ENCODE data around the gene MINAR2.

MINAR2 gene

DNA sequence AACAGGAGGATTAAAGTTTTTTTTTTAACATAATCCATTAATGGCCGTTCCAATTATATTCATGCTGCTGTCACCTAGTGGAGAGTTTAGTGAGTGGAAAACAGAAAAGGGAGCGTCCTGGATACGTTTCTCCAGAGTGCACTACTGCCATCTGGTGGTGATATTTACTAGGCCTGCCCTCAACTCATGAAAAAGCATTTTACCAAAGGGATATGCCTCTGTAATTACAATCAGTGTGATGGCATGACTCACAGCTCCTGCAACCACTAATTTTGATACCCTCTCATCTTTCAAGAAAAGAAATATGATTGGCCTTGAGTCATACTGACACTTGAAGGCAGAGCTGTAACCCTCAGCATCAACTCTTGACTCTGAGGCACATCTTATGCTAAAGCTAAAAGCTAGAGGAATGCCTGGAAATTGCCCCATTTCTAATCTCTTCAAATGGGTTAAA is 20.1 kb downstream of the MINAR2 start:
- TF ChIP-seq, protein P1, sequence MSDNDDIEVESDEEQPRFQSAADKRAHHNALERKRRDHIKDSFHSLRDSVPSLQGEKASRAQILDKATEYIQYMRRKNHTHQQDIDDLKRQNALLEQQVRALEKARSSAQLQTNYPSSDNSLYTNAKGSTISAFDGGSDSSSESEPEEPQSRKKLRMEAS (IDR thresholded peaks at IDR 0.05; ENCODE audit: low read depth, low read length), result peak; percentile 36; the same call in 1 of the 2 replicates
- TF ChIP-seq MYC (IDR thresholded peaks at IDR 0.05; ENCODE audit: low read depth, low read length), result no peak
- TF ChIP-seq, protein P2, sequence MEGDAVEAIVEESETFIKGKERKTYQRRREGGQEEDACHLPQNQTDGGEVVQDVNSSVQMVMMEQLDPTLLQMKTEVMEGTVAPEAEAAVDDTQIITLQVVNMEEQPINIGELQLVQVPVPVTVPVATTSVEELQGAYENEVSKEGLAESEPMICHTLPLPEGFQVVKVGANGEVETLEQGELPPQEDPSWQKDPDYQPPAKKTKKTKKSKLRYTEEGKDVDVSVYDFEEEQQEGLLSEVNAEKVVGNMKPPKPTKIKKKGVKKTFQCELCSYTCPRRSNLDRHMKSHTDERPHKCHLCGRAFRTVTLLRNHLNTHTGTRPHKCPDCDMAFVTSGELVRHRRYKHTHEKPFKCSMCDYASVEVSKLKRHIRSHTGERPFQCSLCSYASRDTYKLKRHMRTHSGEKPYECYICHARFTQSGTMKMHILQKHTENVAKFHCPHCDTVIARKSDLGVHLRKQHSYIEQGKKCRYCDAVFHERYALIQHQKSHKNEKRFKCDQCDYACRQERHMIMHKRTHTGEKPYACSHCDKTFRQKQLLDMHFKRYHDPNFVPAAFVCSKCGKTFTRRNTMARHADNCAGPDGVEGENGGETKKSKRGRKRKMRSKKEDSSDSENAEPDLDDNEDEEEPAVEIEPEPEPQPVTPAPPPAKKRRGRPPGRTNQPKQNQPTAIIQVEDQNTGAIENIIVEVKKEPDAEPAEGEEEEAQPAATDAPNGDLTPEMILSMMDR (IDR thresholded peaks at IDR 0.05; ENCODE audit: low read depth, low read length), result peak; percentile 86
- H3K4me3 ChIP-seq (ENCODE audit: low read depth, low read length), result no peak overlapping the region
- DNase-seq (ENCODE audit: low read depth), result peak; percentile 83

DNA sequence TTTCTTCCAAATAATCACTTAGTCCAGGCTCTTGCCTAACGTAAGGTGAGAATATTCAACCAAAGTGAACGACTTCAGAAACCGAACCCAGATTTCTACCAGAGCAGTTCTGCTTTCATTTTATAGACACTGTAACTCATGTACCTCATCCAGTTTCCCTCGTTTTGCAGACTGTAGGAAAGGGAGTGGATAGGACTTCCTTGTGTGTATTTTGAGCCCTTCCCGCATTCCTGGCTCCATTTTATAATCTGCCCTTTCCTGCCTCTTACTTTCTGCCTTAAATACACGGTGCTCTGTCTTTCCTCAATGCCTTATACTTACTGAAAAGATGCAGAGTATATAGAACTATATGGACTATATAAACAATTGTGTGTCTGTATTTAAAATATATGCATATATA is 20.8 kb downstream of the MINAR2 start:
- no peak overlapping the region for H3K4me3 ChIP-seq (ENCODE audit: low read depth, low read length)
- no peak for TF ChIP-seq MYC (IDR thresholded peaks at IDR 0.05; ENCODE audit: low read depth, low read length)
- TF ChIP-seq POLR2A (IDR thresholded peaks at IDR 0.05; ENCODE audit: extremely low read depth, insufficient read length), result no peak
- TF ChIP-seq, protein P2 (IDR thresholded peaks at IDR 0.05; ENCODE audit: low read depth, low read length), result no peak
- TF ChIP-seq, protein P1 (IDR thresholded peaks at IDR 0.05; ENCODE audit: low read depth, low read length), result no peak

DNA sequence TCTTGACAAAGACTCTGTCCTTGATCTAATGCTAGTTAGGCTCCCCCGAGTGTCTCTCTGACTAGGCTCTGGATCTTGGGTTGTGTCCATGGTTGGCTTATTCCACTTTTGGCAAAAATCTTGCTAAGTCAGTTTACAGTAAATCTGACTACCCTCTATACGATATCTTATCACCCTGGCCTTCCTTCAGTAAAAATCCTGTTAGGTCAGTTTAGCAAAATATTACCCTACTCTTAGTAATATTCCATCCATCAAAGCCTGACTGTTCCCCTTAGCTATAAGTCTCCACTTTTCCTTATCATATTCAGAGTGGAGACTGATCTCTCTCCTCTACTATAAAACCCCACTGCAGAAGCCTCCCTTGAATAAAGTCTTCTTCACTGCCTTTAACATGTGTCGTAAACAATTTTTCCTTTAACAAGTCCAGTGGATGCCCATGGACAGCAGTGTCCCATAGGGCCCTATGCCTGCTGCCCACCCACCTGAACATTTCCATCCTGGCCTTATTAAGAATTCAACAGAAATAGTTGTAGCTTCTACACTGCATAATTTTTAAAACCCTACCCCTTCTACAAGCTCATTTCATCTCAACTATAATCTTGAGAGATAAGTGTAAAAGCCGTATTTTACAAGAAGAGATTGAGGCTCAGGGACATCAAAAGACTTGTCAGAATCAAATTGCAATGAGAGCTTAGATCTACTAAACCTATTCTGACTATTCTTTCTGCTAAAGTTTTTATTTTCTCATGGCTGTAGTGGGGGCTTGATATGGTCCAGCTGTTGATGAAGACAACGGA is 22.3 kb downstream of the MINAR2 start:
- TF ChIP-seq MYC (IDR thresholded peaks at IDR 0.05; ENCODE audit: low read depth, low read length) (no peak), POLR2A (IDR thresholded peaks at IDR 0.05; ENCODE audit: extremely low read depth, insufficient read length) (no peak)
- TF ChIP-seq, protein P2 (IDR thresholded peaks at IDR 0.05; ENCODE audit: low read depth, low read length), result no peak
- TF ChIP-seq, protein P1 (IDR thresholded peaks at IDR 0.05; ENCODE audit: low read depth, low read length), result no peak
- no peak overlapping the region for H3K4me3 ChIP-seq (ENCODE audit: low read depth, low read length)
- no peak for DNase-seq (ENCODE audit: low read depth)

More for the DNA sequence above, 20.8 kb downstream of the MINAR2 start:
- DNase-seq (ENCODE audit: low read depth), result no peak

DNA sequence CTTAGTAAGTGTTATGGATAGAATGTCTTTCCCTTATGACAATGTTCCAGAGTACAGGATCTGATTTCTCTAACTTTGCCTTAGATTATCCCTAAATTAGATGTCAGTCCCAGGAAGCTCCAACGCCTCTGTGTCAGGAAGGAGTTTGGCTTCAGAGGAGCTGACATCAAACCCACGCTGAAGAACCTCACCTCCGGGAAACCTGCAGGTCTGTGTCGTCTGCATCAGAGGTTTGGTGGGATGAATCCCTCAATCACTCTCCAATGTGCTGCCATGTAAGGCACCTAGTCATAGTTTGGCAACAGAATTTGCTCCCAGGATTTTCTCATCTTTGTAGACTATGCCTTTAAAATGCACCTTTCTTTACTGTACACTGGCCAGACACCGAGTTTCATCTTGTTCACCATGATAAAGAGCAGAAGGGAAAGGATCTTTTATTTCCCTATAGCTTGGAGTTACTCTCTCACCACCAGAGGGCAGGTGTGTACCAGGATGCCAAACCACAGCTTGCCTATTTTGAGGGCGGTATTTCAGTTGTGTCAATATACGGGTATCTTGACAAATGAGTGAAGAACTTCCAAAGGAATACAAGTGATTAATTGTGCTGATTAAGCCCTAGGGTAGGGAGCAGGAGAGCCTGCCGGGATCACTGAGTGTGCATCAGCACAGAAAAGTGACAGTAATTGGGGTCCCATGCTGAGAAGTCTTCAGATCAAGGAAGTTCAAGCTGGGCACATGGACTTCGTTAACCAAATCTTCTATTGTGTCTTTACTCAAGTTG is 23.4 kb downstream of the MINAR2 start:
- no peak overlapping the region for H3K4me3 ChIP-seq (ENCODE audit: low read depth, low read length)
- peak; percentile 62 for DNase-seq (ENCODE audit: low read depth)
- TF ChIP-seq, protein P2 (IDR thresholded peaks at IDR 0.05; ENCODE audit: low read depth, low read length), result peak; percentile 71
- no peak for TF ChIP-seq MYC (IDR thresholded peaks at IDR 0.05; ENCODE audit: low read depth, low read length)
- TF ChIP-seq POLR2A (IDR thresholded peaks at IDR 0.05; ENCODE audit: extremely low read depth, insufficient read length), result no peak

DNA sequence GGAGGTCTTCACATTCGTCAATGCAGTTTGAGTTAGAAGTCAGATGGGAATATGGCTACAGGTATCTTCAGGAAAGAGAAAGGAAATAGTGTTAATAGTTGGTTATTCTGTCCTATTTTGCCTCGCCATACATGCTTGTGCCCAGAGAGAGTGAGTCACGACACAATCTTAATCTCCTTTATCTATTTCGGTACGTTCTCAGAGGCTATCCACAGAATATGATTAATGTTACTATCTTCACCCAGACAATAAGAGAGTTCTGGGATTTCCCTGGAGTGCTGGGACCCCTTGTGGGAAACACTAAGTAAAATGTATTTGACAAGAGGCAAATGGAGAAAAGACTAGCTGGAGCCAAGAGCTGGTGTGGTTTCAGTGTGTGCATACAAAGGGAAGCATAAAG is 25.5 kb downstream of the MINAR2 start:
- TF ChIP-seq MYC (IDR thresholded peaks at IDR 0.05; ENCODE audit: low read depth, low read length) (no peak), POLR2A (IDR thresholded peaks at IDR 0.05; ENCODE audit: extremely low read depth, insufficient read length) (no peak)
- TF ChIP-seq, protein P1 (IDR thresholded peaks at IDR 0.05; ENCODE audit: low read depth, low read length), result no peak
- TF ChIP-seq, protein P2 (IDR thresholded peaks at IDR 0.05; ENCODE audit: low read depth, low read length), result no peak
- DNase-seq (ENCODE audit: low read depth), result no peak
- no peak overlapping the region for H3K4me3 ChIP-seq (ENCODE audit: low read depth, low read length)

Measured in NB4 (cell line).